HepG2 (cell line): ENCODE results near the gene DUSP12.

Source experiments
- EP300 ChIP-seq, 3 experiments: sonication (generic) in 1 of 3; formaldehyde crosslinking in 1 of 3; IDR thresholded peaks; 2 replicates each; pipeline versions ENCODE4 v1.5.1 to v1.6.1; 2011 to 2020; ENCODE audit warnings: low read depth in 2 of 3, low read length in 2 of 3, borderline replicate concordance in 1 of 3, improper control_type of control experiment in 1 of 3, mild to moderate bottlenecking in 1 of 3, missing genetic modification reagents in 1 of 3, moderate library complexity in 1 of 3
- POLR2A ChIP-seq, 2 experiments: IDR thresholded peaks; 2 replicates each; pipeline ENCODE4 v1.6.1; 2011; ENCODE audit warnings: low read depth in 2 of 2, low read length in 2 of 2, mild to moderate bottlenecking in 1 of 2, moderate library complexity in 1 of 2; ENCODE audit not compliant: insufficient read depth in 1 of 2
- ZBTB38 ChIP-seq: sonication (generic); formaldehyde crosslinking; IDR thresholded peaks from 2 replicates; pipeline ENCODE4 v1.5.1; 2020; ENCODE audit warnings: mild to moderate bottlenecking, missing genetic modification reagents
- ZNF335 ChIP-seq: sonication (generic); formaldehyde crosslinking; IDR thresholded peaks from 2 replicates; pipeline ENCODE4 v1.4.0; 2020; ENCODE audit warnings: missing genetic modification reagents
- ZNF780A ChIP-seq: sonication (generic); formaldehyde crosslinking; IDR thresholded peaks from 2 replicates; pipeline ENCODE4 v1.8.0; 2022; ENCODE audit warnings: mild to moderate bottlenecking, missing genetic modification reagents, moderate library complexity
- ZXDC ChIP-seq: sonication (generic); formaldehyde crosslinking; IDR thresholded peaks from 2 replicates; pipeline ENCODE4 v1.5.0; 2020; ENCODE audit warnings: mild to moderate bottlenecking, missing genetic modification reagents

- TF ChIP-seq ZBTB38, result no peak
- no peak for TF ChIP-seq ZNF780A (CRISPR knock-in tag)
- no peak for TF ChIP-seq EP300 (IDR thresholded peaks at IDR 0.05; ENCODE audit: low read depth in 2 of 2, low read length in 2 of 2)
- TF ChIP-seq EP300 (CRISPR knock-in tag; IDR thresholded peaks at IDR 0.05; ENCODE audit: borderline replicate concordance), result no peak
- TF ChIP-seq POLR2A (IDR thresholded peaks at IDR 0.05; ENCODE audit: insufficient read depth in 1 of 2, low read depth in 2 of 2, low read length in 2 of 2), result no peak
- no peak for TF ChIP-seq ZXDC (CRISPR knock-in tag)
- TF ChIP-seq ZNF335 (CRISPR knock-in tag), result no peak
Observed at GRCh38 chr1:161782886-161783285, 33.3 kb downstream of the DUSP12 start.
